HCT116 (cell line): ENCODE results near the gene CAMSAP3. TPM values are rescaled to one million over a fixed set of nuclear protein-coding genes. Genes with fewer than 3 reads are reported as not detected.

ENCODE experiments used
- ATAC-seq: fragments of 200-7000 bp; cut with Tn5 transposase; 2 replicates; pipeline ENCODE4 v1.9.1; 2020; ENCODE audit warnings: mild to moderate bottlenecking, moderate library complexity
- BruUV-seq: library from RNA; stranded (reverse); fragments of 400-500 nt; replicated peaks from 2 replicates; lab custom pipeline; 2021; lab: Mats Ljungman, UMichigan
- CTCF ChIA-PET: fragments of 300-600 bp; sonication (Branson Sonifier 250); formaldehyde crosslinking; loops from one replicate; lab custom pipeline; 2021; ENCODE audit warnings: antibody characterized with exemption; lab: Charles Lee
- POLR2A ChIA-PET: fragments of 300-600, 350-600 bp; sonication (Branson Sonifier 250); formaldehyde crosslinking; loops from one replicate; lab custom pipeline; 2021; ENCODE audit warnings: antibody characterized with exemption; lab: Charles Lee
- RAD21 ChIA-PET, 2 experiments: fragments of 300-600 bp; sonication (Branson Sonifier 250); formaldehyde crosslinking; loops; one replicate each; lab custom pipeline; 2023; ENCODE audit warnings: low total read pairs in 2 of 2; ENCODE audit not compliant: uncharacterized antibody in 2 of 2, unreplicated experiment in 2 of 2, low non-redundant PET in 1 of 2; lab: Charles Lee
- DNase-seq: peaks from one replicate; pipeline ENCODE4 v3.0.0-alpha.2; 2010; ENCODE audit warnings: low read depth, low spot score
- H2AFZ ChIP-seq: fragments of 200-600 bp; shearing (Covaris generic), sonication (generic); 2 replicates; pipeline ENCODE4 v1.6.1; 2017; ENCODE audit warnings: low read depth, mixed run types, mixed read lengths, antibody characterized with exemption, low read length; ENCODE audit not compliant: poor library complexity, severe bottlenecking
- H3K27ac ChIP-seq: 2 replicates; pipeline ENCODE4 v1.5.1; 2012; ENCODE audit warnings: low read depth, low read length
- H3K27me3 ChIP-seq: fragments of 200-600 bp; sonication (generic); 2 replicates; pipeline ENCODE4 v1.6.1; 2016; ENCODE audit warnings: mixed run types, low read length, mixed read lengths; ENCODE audit not compliant: insufficient read depth
- H3K36me3 ChIP-seq, 2 experiments: fragments of 200-500 bp in 1 of 2; fragments of 200-600 bp in 1 of 2; sonication (Bioruptor generic) in 1 of 2; sonication (generic) in 1 of 2; 2 replicates each; pipeline versions ENCODE4 v1.5.1 to v1.6.1; 2014 to 2016; ENCODE audit warnings: low read length in 2 of 2, inconsistent platforms in 1 of 2, mixed read lengths in 1 of 2, mixed run types in 1 of 2; ENCODE audit not compliant: insufficient read depth in 2 of 2, control insufficient read depth in 1 of 2
- H3K4me1 ChIP-seq, 2 experiments: fragments of 200-600 bp in 1 of 2; sonication (generic) in 1 of 2; 2 replicates each; pipeline versions ENCODE4 v1.5.1 to v1.6.1; 2012 to 2017; ENCODE audit warnings: low read length in 2 of 2, inconsistent platforms in 1 of 2, mild to moderate bottlenecking in 1 of 2, mixed read lengths in 1 of 2, mixed run types in 1 of 2, moderate library complexity in 1 of 2; ENCODE audit not compliant: insufficient read depth in 2 of 2, control insufficient read depth in 1 of 2
- H3K4me2 ChIP-seq: fragments of 200-600 bp; sonication (generic); 2 replicates; pipeline ENCODE4 v1.6.1; 2017; ENCODE audit warnings: mixed run types, low read length, mixed read lengths
- H3K4me3 ChIP-seq, 2 experiments: fragments of 200-600 bp in 1 of 2; sonication (generic) in 1 of 2; replicated peaks in 1 of 2; 2 replicates each; pipeline ENCODE4 v1.5.1; 2011 to 2016; ENCODE audit warnings: low read length in 2 of 2, control low read depth in 1 of 2, low read depth in 1 of 2, mild to moderate bottlenecking in 1 of 2, mixed read lengths in 1 of 2, mixed run types in 1 of 2
- H3K79me2 ChIP-seq: fragments of 200-600 bp; sonication (generic); 2 replicates; pipeline ENCODE4 v1.6.1; 2017; ENCODE audit warnings: mild to moderate bottlenecking, mixed run types, low read length, moderate library complexity, mixed read lengths; ENCODE audit not compliant: insufficient read depth
- H3K9ac ChIP-seq: fragments of 200-600 bp; sonication (generic); 2 replicates; pipeline ENCODE4 v1.6.1; 2016; ENCODE audit warnings: low read length, mixed read lengths
- H3K9me2 ChIP-seq: fragments of 200-600 bp; sonication (generic), shearing (Covaris generic); 2 replicates; pipeline ENCODE4 v1.6.1; 2017; ENCODE audit warnings: mixed run types, mild to moderate bottlenecking, moderate library complexity; ENCODE audit not compliant: insufficient read depth
- H3K9me3 ChIP-seq, 2 experiments: fragments of 200-500 bp in 1 of 2; fragments of 200-600 bp in 1 of 2; sonication (Bioruptor generic) in 1 of 2; sonication (generic) in 1 of 2; 2 replicates each; pipeline ENCODE4 v1.6.1; 2014 to 2017; ENCODE audit warnings: low read length in 2 of 2, mixed read lengths in 2 of 2, inconsistent platforms in 1 of 2, low read depth in 1 of 2, mild to moderate bottlenecking in 1 of 2, mixed run types in 1 of 2, moderate library complexity in 1 of 2; ENCODE audit not compliant: control insufficient read depth in 1 of 2, insufficient read depth in 1 of 2
- H4K20me1 ChIP-seq: fragments of 200-600 bp; sonication (generic), shearing (Covaris generic); 2 replicates; pipeline ENCODE4 v1.6.1; 2017; ENCODE audit warnings: mixed run types, mild to moderate bottlenecking, moderate library complexity; ENCODE audit not compliant: insufficient read depth
- CEBPB ChIP-seq: IDR thresholded peaks from 2 replicates; pipeline ENCODE4 v1.6.1; 2012; ENCODE audit warnings: low read depth
- EGR1 ChIP-seq: IDR thresholded peaks from 2 replicates; pipeline ENCODE4 v1.6.1; 2012; ENCODE audit warnings: low read depth
- ELF1 ChIP-seq: IDR thresholded peaks from 2 replicates; pipeline ENCODE4 v1.6.1; 2012; ENCODE audit warnings: low read depth, borderline replicate concordance
- EZH2 ChIP-seq: fragments of 200-600 bp; sonication (generic); IDR thresholded peaks from 2 replicates; pipeline ENCODE4 v1.6.1; 2017; ENCODE audit warnings: antibody characterized with exemption, mixed run types
- EZH2phosphoT487 ChIP-seq: fragments of 200-600 bp; IDR thresholded peaks from 2 replicates; pipeline ENCODE4 v1.6.1; 2018; ENCODE audit warnings: antibody characterized with exemption, borderline replicate concordance
- FOSL1 ChIP-seq: IDR thresholded peaks from 2 replicates; pipeline ENCODE4 v1.6.1; 2012; ENCODE audit warnings: low read depth
- JUND ChIP-seq: IDR thresholded peaks from 2 replicates; pipeline ENCODE4 v1.6.1; 2012
- POLR2A ChIP-seq: IDR thresholded peaks from 2 replicates; pipeline ENCODE4 v1.7.0; 2011; ENCODE audit warnings: borderline replicate concordance; ENCODE audit not compliant: insufficient read depth, insufficient read length; ENCODE audit errors: extremely low read depth
- POLR2AphosphoS5 ChIP-seq: IDR thresholded peaks from 2 replicates; pipeline ENCODE4 v1.6.1; 2011; ENCODE audit warnings: mild to moderate bottlenecking, low read depth, low read length, moderate library complexity
- RAD21 ChIP-seq: IDR thresholded peaks from 2 replicates; pipeline ENCODE4 v1.6.1; 2012; ENCODE audit warnings: low read depth, mild to moderate bottlenecking
- SRF ChIP-seq: IDR thresholded peaks from 2 replicates; pipeline ENCODE4 v1.6.1; 2012; ENCODE audit warnings: low read depth
- TCF7L2 ChIP-seq: IDR thresholded peaks from 2 replicates; pipeline ENCODE4 v1.7.0; 2011; ENCODE audit warnings: borderline replicate concordance, inconsistent platforms; ENCODE audit not compliant: insufficient read depth, insufficient read length; ENCODE audit errors: extremely low read depth
- ZFX ChIP-seq: fragments of 450-650 bp; IDR thresholded peaks from 2 replicates; pipeline ENCODE4 v1.6.1; 2017
- ZNF274 ChIP-seq: fragments of 200-500 bp; sonication (Bioruptor generic); IDR thresholded peaks from 2 replicates; pipeline ENCODE4 v1.6.1; 2014; ENCODE audit warnings: mild to moderate bottlenecking, low read depth, low read length, inconsistent platforms
- intact Hi-C: fragments of 100-400 bp; cut with micrococcal nuclease; formaldehyde crosslinking; loops from 2 replicates; pipeline ENCODE4 v1.10.0; 2022
- total RNA-seq: library from RNA; stranded (reverse); gene quantifications from one replicate; pipeline ENCODE4 v1.2.1, GENCODE V29; 2021; ENCODE audit not compliant: unreplicated experiment
- TF ChIP-seq, protein P1 (sequence below): IDR thresholded peaks from 2 replicates; pipeline ENCODE4 v1.6.1; 2012; ENCODE audit warnings: low read depth
- TF ChIP-seq, protein P2 (sequence below): IDR thresholded peaks from 2 replicates; pipeline ENCODE4 v1.6.1; 2012
- TF ChIP-seq, protein P3 (sequence below), 3 experiments: fragments of 200-600 bp in 1 of 3; sonication (generic) in 1 of 3; IDR thresholded peaks in 2 of 3; conservative IDR thresholded peaks in 1 of 3; 2 replicates each; pipeline ENCODE4 v1.5.1; 2012 to 2017; ENCODE audit warnings: low read depth in 2 of 3, low read length in 2 of 3, antibody characterized with exemption in 1 of 3, borderline replicate concordance in 1 of 3, control low read depth in 1 of 3, mild to moderate bottlenecking in 1 of 3, mixed read lengths in 1 of 3, mixed run types in 1 of 3, moderate library complexity in 1 of 3; ENCODE audit not compliant: insufficient read depth in 1 of 3
- TF ChIP-seq, protein P4 (sequence below): IDR thresholded peaks from 2 replicates; pipeline ENCODE4 v1.6.1; 2011; ENCODE audit warnings: mild to moderate bottlenecking, low read length, moderate library complexity; ENCODE audit not compliant: insufficient replicate concordance; ENCODE audit errors: extremely low read depth
- TF ChIP-seq, protein P5 (sequence below): IDR thresholded peaks from 2 replicates; pipeline ENCODE4 v1.6.1; 2012

CAMSAP3 gene
- total RNA-seq, 1 experiment from 2014 or later = 24.0 TPM

DNA sequence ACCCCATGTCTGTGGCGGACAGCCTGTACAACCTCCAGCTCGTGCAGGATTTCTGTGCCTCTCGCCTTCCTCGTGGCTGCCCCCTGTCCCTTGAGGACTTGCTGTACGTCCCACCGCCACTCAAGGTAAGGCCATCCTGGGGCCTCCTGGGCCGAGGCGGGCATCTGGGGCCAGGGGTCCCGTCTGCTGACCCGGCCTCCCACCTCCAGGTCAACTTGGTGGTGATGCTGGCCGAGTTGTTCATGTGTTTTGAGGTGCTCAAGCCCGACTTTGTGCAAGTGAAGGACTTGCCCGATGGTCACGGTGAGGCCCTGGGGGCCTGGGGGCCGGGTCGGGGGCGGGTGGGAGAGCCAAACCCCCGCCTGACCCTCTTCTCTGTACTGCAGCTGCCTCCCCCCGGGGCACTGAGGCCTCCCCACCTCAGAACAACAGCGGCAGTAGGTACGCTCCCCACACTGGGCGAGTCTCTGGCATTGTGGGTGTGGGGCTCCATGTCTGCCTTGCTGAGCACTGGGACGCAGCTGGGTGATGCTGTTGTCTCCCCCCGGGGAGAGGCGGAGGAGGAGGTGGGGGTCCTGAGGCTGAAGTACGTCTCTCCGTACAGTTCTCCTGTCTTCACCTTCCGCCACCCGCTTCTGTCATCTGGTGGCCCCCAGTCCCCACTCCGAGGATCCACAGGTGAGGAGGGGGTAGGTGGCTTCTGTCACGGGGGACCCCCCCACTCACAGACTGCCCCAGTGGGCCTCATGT is 15.0 kb downstream of the CAMSAP3 start:
- Histone ChIP-seq H3K4me2 (no peak overlapping the region), H3K27me3 (no peaks in the 10 kb centered on the region), H4K20me1 (no peaks in the 10 kb centered on the region), H3K4me3 (no peak overlapping the region), H2AFZ (no peak overlapping the region), H3K9me2 (no peaks in the 10 kb centered on the region), H3K27ac (no peak overlapping the region), H3K79me2 (no peaks in the 10 kb centered on the region), H3K36me3 (peaks cover 3 to 7% of the 10 kb centered on the region in 2 experiments), H3K9ac (no peak overlapping the region), H3K9me3 (no peaks in the 10 kb centered on the region), H3K4me1 (peaks cover 0 to 3% of the 10 kb centered on the region in 2 experiments; a peak in 1 of 4 replicates)
- POLR2A ChIA-PET = no interaction called here
- BruUV-seq = no TSS peak
- intact Hi-C loops = no loop called here
- CTCF ChIA-PET = no interaction called here
- RAD21 ChIA-PET = interaction anchor here in 1 of 2 experiments (0.6 kb wide), 1 partner anchor 38 kb away, joined by 8 read pairs; no protein-coding TSS in a partner anchor
- ATAC-seq (no peak), DNase-seq (no peak)
- TF ChIP-seq, protein P1, sequence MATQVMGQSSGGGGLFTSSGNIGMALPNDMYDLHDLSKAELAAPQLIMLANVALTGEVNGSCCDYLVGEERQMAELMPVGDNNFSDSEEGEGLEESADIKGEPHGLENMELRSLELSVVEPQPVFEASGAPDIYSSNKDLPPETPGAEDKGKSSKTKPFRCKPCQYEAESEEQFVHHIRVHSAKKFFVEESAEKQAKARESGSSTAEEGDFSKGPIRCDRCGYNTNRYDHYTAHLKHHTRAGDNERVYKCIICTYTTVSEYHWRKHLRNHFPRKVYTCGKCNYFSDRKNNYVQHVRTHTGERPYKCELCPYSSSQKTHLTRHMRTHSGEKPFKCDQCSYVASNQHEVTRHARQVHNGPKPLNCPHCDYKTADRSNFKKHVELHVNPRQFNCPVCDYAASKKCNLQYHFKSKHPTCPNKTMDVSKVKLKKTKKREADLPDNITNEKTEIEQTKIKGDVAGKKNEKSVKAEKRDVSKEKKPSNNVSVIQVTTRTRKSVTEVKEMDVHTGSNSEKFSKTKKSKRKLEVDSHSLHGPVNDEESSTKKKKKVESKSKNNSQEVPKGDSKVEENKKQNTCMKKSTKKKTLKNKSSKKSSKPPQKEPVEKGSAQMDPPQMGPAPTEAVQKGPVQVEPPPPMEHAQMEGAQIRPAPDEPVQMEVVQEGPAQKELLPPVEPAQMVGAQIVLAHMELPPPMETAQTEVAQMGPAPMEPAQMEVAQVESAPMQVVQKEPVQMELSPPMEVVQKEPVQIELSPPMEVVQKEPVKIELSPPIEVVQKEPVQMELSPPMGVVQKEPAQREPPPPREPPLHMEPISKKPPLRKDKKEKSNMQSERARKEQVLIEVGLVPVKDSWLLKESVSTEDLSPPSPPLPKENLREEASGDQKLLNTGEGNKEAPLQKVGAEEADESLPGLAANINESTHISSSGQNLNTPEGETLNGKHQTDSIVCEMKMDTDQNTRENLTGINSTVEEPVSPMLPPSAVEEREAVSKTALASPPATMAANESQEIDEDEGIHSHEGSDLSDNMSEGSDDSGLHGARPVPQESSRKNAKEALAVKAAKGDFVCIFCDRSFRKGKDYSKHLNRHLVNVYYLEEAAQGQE = no peak
- TF ChIP-seq POLR2A = no peak
- TF ChIP-seq SRF = no peak
- TF ChIP-seq CEBPB = no peak
- TF ChIP-seq EGR1 = no peak
- no peak for TF ChIP-seq POLR2AphosphoS5
- no peak for TF ChIP-seq JUND
- TF ChIP-seq, protein P2, sequence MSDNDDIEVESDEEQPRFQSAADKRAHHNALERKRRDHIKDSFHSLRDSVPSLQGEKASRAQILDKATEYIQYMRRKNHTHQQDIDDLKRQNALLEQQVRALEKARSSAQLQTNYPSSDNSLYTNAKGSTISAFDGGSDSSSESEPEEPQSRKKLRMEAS = no peak
- no peak for TF ChIP-seq ELF1
- TF ChIP-seq ZFX = no peak
- TF ChIP-seq, protein P3, sequence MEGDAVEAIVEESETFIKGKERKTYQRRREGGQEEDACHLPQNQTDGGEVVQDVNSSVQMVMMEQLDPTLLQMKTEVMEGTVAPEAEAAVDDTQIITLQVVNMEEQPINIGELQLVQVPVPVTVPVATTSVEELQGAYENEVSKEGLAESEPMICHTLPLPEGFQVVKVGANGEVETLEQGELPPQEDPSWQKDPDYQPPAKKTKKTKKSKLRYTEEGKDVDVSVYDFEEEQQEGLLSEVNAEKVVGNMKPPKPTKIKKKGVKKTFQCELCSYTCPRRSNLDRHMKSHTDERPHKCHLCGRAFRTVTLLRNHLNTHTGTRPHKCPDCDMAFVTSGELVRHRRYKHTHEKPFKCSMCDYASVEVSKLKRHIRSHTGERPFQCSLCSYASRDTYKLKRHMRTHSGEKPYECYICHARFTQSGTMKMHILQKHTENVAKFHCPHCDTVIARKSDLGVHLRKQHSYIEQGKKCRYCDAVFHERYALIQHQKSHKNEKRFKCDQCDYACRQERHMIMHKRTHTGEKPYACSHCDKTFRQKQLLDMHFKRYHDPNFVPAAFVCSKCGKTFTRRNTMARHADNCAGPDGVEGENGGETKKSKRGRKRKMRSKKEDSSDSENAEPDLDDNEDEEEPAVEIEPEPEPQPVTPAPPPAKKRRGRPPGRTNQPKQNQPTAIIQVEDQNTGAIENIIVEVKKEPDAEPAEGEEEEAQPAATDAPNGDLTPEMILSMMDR (IDR thresholded peaks at IDR 0.05 in 2 of 3, conservative IDR thresholded peaks at IDR 0.05 in 1 of 3; ENCODE audit: borderline replicate concordance in 1 of 3, insufficient read depth in 1 of 3, low read depth in 2 of 3, low read length in 2 of 3) = no peak
- no peak for TF ChIP-seq RAD21
- no peak for TF ChIP-seq EZH2
- TF ChIP-seq TCF7L2 = no peak
- TF ChIP-seq, protein P4, sequence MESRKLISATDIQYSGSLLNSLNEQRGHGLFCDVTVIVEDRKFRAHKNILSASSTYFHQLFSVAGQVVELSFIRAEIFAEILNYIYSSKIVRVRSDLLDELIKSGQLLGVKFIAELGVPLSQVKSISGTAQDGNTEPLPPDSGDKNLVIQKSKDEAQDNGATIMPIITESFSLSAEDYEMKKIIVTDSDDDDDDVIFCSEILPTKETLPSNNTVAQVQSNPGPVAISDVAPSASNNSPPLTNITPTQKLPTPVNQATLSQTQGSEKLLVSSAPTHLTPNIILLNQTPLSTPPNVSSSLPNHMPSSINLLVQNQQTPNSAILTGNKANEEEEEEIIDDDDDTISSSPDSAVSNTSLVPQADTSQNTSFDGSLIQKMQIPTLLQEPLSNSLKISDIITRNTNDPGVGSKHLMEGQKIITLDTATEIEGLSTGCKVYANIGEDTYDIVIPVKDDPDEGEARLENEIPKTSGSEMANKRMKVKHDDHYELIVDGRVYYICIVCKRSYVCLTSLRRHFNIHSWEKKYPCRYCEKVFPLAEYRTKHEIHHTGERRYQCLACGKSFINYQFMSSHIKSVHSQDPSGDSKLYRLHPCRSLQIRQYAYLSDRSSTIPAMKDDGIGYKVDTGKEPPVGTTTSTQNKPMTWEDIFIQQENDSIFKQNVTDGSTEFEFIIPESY = no peak
- TF ChIP-seq, protein P5, sequence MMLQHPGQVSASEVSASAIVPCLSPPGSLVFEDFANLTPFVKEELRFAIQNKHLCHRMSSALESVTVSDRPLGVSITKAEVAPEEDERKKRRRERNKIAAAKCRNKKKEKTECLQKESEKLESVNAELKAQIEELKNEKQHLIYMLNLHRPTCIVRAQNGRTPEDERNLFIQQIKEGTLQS = no peak
- TF ChIP-seq EZH2phosphoT487 = no peak
- TF ChIP-seq FOSL1 = no peak
- no peak for TF ChIP-seq ZNF274
